DMS 273 (cell line): ENCODE data around the gene GNB1.
A peak's percentile ranks its signal among the peaks of the same experiment; 100 is the strongest.
"Not testable (repeated sequence)": the region's sequence is repeated elsewhere in the genome, so short reads cannot be mapped to it uniquely, and the experiment has no call there.

Experiments used
- DNase-seq: peaks from one replicate; lab custom pipeline; 2025; ENCODE audit not compliant: unreplicated experiment; lab: John Stamatoyannopoulos, UW

GNB1 gene

DNA sequence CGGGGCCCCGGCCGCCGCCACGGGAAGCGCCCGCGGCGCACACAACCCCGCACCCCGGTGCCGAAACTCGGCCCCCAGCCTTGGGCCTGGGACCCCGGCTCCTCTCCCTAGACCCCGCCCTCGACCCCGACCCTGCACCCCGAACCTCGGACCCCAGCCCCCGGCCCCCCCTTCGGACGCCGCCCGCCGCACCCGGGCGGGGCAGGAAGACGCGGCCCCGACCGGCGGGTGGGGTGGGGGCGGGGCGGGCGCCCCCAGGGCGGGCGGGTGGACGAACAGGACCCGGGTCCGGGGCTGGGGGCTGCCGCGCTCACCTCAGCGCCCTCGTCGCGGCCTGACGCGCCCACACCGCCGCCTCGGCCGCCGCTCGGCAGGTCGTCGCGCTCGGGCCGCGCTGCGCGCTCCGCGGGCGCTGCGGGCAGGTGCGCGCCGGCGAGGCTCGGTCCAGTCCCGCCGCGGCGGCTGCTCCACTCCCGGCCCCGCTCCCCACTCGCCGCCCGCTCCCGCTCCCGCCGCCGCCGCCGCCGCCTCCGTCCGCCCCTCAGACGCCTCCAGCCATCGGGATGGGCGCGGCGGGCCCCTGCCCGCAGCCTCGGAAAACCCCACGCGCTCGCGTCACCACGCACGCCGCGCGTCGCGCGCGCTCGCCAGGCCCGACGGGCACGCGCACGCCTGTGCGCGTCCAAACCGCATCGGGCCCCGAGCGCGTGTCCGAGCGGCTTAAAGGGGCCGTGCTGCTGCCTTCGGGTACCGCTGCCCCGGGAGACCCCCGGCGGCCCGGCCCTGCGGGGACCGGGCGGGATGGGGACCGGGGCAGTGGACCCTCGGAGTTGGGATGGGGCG lies at the start of gene GNB1:
Gene GNB1, minus strand, starts transcription at position 582 of the 843 bp plus-strand sequence. CDS start 65,634 bp downstream, outside the sequence.
- DNase-seq, result peak; percentile 97

DNA sequence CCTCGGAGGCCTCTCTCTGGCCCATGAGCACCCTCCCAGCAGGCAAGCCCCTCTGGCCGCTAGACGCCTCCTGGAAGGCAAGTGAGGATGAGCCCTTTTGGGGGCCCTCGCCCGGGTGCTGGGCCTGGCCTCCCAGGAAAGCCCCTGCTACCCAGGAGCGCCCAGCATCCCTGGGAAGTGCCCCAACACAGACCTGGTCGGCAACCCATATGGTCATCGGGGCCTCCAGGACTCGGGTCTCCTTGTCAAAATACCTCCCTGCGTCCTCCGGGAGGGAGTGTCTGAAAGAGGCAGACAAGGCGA lies 49.2 kb upstream of the GNB1 start:
- DNase-seq, result no peak

DNA sequence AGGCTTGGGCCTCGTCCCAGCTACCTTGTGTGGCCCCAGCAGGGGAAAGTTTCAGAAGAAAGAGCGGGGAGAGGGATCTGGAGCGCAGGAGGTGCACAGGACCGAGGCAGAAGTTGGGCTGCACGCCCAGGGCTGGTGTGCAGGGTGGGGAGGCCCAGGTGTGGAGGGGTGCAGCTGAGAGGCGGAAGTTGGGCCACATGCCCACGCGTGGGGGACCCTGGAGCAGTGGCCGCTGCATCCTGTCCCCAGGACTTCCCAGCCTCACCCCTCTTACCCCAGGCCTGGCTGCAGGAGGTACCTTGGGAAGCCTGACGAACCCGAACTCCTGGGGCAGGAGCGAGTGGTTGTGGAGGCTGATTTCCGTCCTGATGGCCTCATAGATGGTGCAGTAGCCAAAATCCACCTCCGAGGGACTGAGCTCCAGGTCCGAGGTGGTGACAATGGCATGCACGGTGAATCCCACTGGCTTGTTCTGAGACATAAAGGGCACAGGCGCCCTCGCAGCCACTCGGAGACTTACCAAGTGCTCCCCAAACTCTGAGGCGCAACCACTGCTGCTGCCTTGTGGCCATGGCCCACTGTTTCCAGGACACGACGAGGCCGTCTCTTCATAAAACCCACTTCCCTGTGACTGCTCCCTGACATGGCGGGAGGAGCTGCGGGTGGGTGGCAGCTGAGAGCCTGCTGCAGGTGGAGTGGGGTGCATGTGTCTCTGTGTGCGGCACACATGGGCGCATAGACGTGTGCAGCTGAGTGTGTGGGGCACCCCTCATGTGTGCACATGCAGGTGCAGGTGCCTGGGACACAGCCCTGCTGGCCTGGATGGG lies 48.6 kb upstream of the GNB1 start:
- no peak for DNase-seq

DNA sequence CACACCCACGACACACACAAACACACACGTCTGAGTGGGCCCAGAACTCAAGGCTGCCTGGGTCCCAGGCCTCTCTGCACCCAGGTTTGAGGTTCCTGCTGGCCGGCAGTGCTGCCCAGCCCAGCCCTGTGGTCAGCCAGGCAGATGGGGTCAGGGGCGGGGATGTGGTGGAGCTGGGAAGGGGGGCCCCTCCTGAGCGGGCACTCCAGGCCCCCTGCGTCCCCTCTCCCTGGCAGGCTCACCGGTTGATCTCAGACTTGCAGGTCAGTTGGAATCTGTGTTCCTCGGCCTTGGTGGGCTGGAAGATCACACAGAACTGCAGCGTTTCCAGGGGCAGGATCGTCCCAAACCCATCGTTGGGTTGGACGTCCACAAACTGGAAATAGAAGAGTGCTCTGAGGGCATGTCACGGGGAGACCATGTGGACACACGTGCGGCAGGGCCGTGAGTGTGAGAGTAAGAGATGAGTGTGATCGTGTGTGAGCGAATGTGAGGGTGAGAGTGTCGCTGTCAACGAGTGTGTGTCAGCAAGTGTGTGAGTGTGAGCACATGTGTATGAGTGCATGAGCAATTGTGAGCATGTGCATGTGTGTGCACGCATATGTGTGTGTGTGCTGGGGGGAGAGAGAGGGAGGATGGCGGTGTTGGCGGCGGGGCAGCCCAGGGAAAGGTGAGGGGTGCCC lies 47.9 kb upstream of the GNB1 start:
- DNase-seq, result no peak

DNA sequence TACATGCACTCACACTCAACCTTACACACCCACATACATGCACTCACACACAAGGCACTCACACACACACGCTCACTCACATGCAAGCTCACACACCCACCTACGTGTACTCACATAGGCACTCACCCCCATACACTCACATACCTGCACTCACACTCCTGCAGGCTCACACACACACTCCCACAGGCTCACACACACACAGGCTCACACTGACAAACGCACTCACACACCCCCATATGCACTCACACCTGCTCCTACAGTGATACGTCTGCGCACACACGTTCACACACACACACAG lies 47.3 kb upstream of the GNB1 start:
- DNase-seq, result no peak

DNA sequence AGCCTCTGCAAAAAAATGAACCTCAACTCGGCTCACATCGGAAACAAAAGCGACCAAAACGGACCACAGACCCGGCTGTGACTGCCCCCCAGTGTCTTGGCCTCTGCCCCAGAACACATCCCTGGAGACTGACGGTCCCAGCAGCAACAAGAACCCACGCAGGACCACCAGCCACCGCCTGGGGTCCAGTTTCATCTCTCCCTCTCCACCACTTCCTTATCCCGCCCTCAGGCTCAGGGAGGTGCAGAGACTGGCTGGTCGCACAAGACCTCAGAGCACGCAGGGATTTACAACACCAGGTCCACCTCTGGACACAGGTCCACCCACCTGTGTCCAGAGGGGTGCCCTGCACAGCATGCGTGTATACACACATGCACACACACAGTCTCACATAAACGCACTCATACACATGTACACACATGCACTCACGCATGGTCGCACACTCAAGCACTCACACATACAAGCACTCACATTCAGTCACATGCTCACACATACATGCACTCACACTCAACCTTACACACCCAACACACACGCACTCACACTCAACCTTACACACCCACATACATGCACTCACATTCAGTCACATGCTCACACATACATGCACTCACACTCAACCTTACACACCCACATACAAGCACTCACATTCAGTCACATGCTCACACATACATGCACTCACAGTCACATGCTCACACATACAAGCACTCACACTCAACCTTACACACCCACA lies 46.8 kb upstream of the GNB1 start:
- DNase-seq, result no peak

DNA sequence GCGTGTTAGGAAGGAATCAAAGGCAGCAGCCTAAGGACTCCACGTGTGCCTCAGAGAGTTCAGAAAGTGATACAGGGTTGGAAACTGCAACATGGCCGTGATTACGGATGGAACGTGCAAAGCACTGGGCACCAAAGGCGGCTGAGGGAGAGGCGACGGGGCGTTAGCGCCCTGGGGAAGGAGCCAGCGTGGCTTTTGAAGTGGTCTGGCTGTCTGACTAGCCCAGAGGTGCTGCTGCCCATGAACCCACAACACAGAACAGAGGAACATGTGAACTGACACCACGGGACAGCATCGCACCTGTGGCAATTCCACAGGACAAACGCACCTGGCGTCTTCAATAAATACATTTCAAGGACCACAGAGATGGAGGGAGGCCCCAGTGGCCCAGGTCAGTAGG lies 46.2 kb upstream of the GNB1 start:
- DNase-seq, result no peak

DNA sequence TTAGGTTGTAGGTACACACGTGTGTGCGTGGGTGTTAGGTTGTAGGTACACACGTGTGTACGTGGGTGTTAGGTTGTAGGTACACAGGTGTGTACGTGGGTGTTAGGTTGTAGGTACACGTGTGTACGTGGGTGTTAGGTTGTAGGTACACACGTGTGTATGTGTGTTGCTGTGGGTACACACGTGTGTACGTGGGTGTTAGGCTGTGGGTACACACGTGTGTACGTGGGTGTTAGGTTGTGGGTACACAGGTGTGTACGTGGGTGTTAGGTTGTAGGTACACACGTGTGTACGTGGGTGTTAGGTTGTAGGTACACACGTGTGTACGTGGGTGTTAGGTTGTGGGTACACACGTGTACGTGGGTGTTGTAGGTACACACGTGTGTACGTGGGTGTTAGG lies 44.0 kb upstream of the GNB1 start:
- DNase-seq, result not testable (repeated sequence)

DNA sequence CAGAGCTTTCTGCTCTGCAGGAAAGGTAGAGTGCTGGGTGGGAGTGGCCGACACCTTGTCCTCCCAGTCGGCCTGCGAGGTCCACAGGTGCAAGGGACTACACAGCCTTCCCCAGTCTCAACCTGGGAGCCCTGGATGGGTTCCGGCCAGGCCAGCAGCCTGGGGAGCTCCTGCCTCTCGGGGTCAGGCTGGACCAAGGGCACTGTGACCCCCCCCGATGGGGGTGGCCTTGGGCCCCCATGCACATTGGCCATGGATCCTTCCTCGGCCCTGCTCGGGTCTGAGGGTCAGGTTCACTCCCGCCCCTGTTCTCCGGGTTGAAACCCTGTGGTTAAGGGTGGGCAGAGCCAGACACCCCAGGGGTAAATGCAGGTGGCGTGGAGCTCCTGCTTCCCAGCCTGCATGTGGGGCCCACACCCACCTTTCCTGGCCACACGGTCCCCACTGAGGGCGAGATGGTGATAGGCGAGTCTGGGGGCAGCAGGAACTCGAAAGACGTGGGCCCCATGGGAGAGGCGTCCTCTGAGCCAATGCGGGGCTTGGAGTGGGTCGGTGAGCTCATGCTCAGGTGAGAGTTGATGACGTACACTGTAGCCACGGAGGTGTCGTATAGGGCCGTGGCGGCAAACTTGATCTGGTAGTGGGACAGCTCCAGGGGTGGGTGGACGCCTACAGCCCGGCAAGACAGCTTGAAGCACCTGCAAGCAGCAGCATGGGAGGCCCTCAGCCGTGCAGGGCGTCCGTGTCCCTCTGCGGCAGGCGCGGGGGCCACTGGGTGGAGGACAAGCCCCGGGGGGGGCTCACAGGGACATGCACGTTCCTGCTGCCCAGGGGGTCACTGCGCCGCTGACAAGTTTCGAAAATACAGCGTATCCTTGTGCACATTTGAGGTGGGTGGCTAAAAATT lies 39.0 kb upstream of the GNB1 start:
- no peak for DNase-seq

DNA sequence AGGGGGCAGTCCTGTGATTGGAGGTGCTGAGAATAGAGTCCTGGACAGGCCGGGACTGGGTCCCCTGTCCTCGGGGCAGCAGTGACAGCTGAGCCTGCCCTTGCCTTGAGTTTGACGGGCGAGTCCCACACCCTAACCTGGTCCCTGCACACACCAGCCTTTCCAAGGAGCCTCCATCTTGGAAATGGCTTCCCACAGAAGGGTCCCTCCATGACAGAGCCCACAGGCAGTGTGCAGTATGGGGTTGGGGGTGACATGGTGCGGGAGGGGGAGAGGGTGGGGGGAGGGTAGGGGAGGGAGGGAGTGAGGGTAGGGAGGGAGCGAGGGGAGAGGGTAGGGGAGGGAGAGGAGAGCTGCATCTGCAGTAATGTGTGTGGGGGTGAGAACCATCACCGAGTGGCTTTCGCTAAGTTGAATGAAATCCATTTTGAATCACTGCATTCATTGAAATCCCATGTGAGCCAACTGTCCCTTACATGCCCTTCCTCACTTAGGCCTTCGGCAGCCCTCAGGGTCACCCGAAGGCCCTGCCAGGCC lies 38.3 kb upstream of the GNB1 start:
- no peak for DNase-seq

DNA sequence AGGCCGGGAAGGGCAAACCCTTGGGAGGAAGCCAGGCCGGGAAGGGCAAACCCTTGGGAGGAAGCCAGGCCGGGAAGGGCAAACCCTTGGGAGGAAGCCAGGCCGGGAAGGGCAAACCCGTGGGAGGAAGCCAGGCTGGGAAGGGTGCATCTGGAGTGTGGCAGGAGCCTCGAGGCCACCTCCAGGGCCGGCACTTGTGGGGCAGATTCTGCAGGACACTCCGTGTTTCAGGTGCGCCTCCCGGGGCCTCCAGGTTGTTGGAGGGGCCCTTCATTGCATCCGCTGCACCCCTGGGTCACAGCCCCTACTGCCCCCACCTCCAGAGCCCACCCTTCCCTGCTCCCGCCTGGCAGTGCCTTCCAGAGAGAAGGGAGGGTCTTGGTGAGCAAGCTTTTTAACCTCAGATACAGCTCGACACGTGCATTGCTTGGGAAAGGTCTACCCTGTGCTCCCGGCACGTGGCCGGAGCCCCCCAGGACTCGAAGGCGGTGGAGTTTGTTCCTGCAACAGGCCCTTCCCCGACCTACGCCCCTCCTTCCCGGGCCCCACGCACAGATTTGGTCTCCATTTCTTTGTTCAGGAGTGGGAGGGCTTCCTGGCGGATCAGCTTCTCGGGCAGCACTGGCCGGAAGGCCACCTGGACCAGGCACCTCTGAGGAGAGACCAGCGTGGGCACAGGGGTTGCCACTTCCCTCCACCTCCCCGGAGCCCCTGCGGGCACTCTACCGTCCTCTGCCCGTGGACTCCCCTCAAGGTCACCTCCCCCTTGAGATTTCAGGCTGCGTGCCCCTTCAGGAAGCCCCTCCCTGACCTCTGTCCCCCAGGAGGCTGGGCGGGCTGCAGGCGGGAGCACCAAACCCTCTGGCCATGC lies 37.6 kb upstream of the GNB1 start:
- DNase-seq, result peak; percentile 56

DNA sequence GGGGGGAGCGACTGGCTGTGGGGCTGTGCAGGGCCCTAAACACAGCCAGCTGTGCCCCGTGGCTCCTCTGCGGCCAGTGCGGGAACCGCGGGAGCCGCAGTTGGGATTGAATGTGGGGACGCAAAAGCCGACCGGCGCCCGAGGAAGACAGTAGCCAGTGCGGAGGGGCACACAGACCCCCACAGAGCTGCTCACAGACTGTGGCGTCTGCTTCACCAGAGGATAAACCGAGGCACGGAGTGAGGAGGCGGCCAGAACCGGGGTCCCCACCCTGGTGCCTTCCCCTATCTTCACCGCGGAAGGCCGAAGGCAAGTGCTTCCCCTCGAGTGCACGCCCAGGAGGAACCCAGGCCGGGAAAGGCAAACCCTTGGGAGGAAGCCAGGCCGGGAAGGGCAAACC lies 36.9 kb upstream of the GNB1 start:
- DNase-seq, result peak; percentile 53

DNA sequence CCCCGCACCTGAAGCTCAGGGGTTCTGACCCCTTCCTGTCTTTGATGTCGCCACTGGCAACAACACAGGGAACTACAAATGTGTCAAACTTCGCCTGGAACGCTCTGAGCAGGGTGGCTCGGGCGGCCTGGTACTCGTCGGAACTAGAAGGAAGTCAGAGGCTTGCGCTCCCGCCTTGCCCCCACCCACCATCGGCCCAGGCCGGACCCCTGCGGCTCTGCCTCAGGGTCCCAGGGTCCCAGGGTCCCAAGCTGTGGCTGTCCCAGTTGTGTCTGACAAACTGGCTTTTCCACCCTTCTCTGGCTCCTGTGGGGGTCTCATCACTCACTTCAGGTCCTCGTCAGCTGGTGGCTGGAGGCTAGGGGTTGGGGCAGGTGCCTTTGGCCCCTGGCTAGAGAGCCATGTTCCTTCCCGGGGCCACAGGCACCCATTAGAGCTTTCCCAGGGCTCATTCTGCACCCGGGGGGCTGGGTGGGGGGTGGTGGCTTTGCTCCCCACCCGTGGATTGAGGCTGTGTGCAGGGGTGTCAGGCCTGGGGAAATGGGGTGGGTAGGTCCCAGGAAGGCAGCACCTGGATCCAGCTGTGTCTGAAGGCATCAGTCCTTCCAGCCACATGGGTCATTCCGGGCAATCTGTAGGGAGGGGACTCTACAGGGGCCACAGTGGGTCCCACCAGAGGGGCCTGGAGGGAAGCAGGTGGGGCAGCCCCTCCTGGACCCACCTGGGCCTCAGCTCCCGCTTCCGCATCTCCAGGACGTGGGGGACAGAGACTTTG lies 36.2 kb upstream of the GNB1 start:
- no peak for DNase-seq

DNA sequence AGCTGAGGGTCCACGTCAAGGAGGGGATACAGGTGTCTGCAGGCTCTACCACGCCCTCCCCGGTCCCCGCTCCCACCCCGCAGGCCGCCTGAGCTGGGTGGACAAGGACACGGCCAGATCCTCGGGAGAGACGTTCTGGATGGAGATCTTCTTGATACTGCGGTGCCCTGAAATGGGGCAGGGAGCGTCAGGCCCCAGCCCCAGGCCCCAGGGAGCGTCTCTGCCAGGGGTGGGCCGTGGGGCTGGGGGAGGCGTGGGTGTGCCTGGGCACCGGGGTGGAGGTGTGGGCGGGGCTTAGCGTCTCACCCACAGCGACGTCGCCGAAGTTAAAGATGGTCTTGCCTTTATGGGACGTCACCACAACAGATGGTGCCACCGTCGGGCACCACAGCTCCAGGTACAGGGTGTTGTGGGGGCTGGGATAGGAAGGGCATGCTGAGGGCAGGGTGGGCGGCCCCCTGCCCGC lies 35.5 kb upstream of the GNB1 start:
- DNase-seq, result no peak

DNA sequence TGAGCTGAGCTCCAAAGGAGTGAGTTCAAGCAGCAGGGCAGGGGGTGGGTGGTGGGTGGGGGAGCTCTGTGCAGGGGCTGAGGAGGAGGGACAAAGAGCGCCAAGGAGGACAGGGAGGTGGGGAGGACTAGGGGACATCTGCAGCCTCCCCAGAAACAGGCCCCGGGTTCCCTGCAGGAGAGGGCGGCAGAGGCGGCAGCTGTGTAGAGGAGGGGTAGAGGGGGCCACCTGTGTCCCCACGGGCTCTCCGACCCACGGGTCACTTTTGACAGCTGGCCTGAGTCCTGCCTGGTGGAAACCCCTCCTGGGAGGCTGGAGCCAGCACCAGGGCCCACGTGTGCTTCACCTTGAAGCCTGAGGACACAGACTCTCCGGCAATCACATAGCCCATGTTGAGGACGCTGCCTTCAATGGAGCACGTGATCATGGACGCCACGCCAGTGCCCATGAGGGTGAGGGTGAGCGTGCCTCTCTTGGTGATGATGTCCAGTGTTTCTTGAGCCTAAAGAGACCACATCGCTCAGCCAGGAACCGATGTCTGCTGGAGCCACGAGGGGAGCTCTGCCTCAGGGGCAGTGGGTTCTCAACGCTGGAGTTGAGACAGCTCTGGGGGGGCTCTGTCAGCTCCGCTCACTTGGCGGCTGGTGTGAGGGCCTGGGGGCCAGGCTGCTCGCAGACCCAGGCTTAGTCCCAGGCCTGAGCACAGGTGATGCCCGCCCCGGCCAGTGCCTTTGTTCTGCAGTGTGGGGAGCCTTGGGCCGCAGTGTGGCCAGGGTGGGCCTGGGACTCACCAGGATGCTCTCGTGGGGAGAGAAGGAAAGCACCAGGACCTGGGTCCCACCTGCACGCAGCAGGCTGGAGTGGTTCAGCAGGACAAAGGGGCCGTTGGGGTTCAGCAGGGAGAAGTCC lies 34.8 kb upstream of the GNB1 start:
- no peak for DNase-seq

DNA sequence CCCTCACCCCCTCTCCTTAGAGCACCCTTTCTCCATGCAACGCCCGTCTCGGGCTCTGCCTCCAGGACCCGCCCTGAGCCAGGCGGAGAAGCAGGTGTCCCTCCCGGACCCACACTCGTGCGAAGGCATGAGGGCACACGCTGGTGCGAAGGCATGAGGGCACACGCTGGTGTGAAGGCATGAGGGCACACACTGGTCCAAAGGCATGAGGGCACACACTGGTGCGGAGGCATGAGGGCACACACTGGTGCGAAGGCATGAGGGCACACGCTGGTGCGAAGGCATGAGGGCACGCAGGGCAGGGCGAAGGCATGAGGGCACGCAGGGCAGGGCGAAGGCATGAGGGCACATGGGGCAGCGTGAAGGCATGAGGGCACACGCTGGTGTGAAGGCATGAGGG lies 34.0 kb upstream of the GNB1 start:
- DNase-seq, result no peak

DNA sequence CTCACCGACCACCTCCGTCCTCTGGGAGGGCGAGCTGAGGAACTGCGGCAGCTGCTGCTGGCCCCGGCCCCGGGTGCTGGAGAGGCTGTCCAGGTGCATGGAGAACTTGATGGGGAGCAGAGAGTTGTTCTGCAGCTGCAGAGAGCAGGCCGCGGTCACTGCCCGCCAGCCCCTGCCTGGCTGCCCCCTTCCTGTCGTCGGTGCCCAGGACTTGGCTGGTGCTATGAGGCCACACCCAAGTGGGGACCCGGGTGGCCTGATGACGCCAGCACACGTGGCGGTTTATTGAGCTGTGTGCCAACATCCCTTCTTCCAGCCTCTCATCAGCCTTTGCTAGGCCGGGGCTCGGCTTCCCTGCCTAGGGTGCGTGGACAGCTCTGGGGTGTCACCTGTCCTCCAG lies 33.5 kb upstream of the GNB1 start:
- no peak for DNase-seq
